DMS114 treated with DMSO at 0.1 percent for 48 hours (cell line): ENCODE data around the gene DHTKD1.
A peak's percentile ranks its signal among the peaks of the same experiment; 100 is the strongest.
"Not testable (repeated sequence)": the region's sequence is repeated elsewhere in the genome, so short reads cannot be mapped to it uniquely, and the experiment has no call there.

Source experiments
- DNase-seq: peaks from one replicate; lab custom pipeline; 2025; ENCODE audit not compliant: unreplicated experiment; lab: John Stamatoyannopoulos, UW

DHTKD1 gene

GRCh38 chr10:12062754-12063482 lies 5.8 kb upstream of the DHTKD1 start:
- DNase-seq, result no peak

GRCh38 chr10:12063483-12063818 lies 5.3 kb upstream of the DHTKD1 start:
- no peak for DNase-seq

GRCh38 chr10:12067336-12067735 lies 1.4 kb upstream of the DHTKD1 start:
- no peak for DNase-seq

GRCh38 chr10:12071441-12071840 lies 2.7 kb downstream of the DHTKD1 start:
- DNase-seq, result not testable (repeated sequence)

GRCh38 chr10:12073526-12073925 lies 4.8 kb downstream of the DHTKD1 start:
- no peak for DNase-seq

GRCh38 chr10:12077580-12078180 lies 8.9 kb downstream of the DHTKD1 start:
- DNase-seq, result no peak

GRCh38 chr10:12081470-12081869 lies 12.7 kb downstream of the DHTKD1 start:
- DNase-seq, result no peak

- no peak for DNase-seq
Measured at GRCh38 chr10:12081879-12082557, 13.3 kb downstream of the DHTKD1 start.

GRCh38 chr10:12088919-12089318 lies 20.2 kb downstream of the DHTKD1 start:
- no peak for DNase-seq

GRCh38 chr10:12091421-12091820 lies 22.7 kb downstream of the DHTKD1 start:
- DNase-seq, result no peak

GRCh38 chr10:12097361-12097760 lies 28.6 kb downstream of the DHTKD1 start:
- DNase-seq, result not testable (repeated sequence)

- DNase-seq, result no peak
Measured at GRCh38 chr10:12097791-12098190, 29.0 kb downstream of the DHTKD1 start.

GRCh38 chr10:12098966-12099365 lies 30.2 kb downstream of the DHTKD1 start:
- DNase-seq, result no peak

GRCh38 chr10:12103802-12104201 lies 35.0 kb downstream of the DHTKD1 start:
- DNase-seq, result no peak

- DNase-seq, result no peak
Measured at GRCh38 chr10:12107781-12108180, 39.0 kb downstream of the DHTKD1 start.

- no peak for DNase-seq
Measured at GRCh38 chr10:12109286-12109685, 40.5 kb downstream of the DHTKD1 start.

- no peak for DNase-seq
Measured at GRCh38 chr10:12111528-12111927, 42.8 kb downstream of the DHTKD1 start.

- DNase-seq, result no peak
Measured at GRCh38 chr10:12113627-12114026, 44.9 kb downstream of the DHTKD1 start.

- DNase-seq, result no peak
Measured at GRCh38 chr10:12121673-12122072, 52.9 kb downstream of the DHTKD1 start.

- peak; percentile 71 for DNase-seq
Measured at GRCh38 chr10:12129222-12130111, 60.7 kb downstream of the DHTKD1 start, which contains the start of gene SEC61A2. TSS of gene SEC61A2 (plus strand) at chr10:12129677. CDS start at chr10:12129788, 111 bp downstream.

- DNase-seq, result peak; percentile 83
Measured at GRCh38 chr10:12130237-12130872, 61.6 kb downstream of the DHTKD1 start.
